ENCODE data around the gene SUN1. TPM values are rescaled to one million over a fixed set of nuclear protein-coding genes. Genes with fewer than 3 reads are reported as not detected.
"Not testable (repeated sequence)": the region's sequence is repeated elsewhere in the genome, so short reads cannot be mapped to it uniquely, and the experiment has no call there.

SUN1 gene
- total RNA-seq, 1 experiment from 2014 or later, result 109 TPM

DNA sequence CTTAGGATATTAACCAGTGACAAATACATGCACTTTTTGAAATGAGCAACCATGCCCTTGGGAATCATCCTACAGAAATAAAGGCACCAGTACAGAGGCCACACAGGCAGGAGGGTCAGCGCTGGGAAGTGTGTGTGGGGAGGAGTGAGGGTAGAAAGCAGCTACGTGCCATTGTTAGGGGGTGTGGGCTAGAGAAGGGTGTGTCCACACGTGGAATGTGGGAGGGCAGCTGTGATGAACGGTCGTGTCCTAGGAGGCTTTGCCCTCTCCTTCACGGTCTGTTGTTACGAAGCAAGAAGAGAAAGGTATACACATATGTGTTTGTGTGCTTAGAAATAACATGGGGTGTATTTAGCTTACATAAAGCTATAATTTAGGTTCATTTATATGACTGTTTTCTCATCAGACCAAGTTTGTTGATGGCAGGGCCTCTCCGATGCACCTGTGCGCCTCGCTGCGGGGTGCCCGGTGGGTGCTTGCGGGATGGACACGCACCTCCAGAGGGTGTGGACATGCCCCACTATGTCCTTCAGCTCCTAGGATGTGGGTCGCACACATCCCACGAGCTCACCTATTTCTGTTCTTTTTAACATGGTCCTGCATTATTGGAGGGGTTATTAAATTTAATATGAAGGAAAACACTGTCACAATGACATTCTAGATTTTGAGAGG, 27.2 kb downstream of the SUN1 start:
- no peak for DNase-seq
- Histone ChIP-seq H3K36me3 (peaks cover 78% of the 10 kb centered on the region), H3K9me3 (no peaks in the 10 kb centered on the region)

DNA sequence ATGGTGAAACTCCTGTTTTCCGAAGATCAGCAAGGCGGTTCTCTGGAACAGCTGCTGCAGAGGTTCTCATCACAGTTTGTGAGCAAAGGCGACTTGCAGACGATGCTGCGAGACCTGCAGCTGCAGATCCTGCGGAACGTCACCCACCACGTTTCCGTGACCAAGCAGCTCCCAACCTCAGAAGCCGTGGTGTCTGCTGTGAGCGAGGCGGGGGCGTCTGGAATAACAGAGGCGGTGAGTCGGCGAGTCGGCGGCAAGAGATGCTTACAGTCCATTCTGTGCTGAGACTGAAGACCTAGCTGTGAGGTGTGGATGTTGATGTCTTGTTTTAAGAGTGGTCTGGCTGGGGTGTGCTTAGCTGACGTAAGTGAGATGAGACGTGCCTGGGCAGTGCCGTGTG, 27.9 kb downstream of the SUN1 start:
- peaks cover 74% of the 10 kb centered on the region for H3K36me3 ChIP-seq
- no peak overlapping the region for H3K4me3 ChIP-seq
- no peak for DNase-seq
- H3K27me3 ChIP-seq, result no peaks in the 10 kb centered on the region
- no peaks in the 10 kb centered on the region for H3K9me3 ChIP-seq

More for the DNA sequence above, 27.2 kb downstream of the SUN1 start:
- no peaks in the 10 kb centered on the region for H3K27me3 ChIP-seq
- H3K4me3 ChIP-seq, result no peak overlapping the region

- no peaks in the 10 kb centered on the region for H3K27me3 ChIP-seq
- no peaks in the 10 kb centered on the region for H3K9me3 ChIP-seq
- DNase-seq, result no peak
- no peak overlapping the region for H3K4me3 ChIP-seq
- H3K36me3 ChIP-seq, result peaks cover 73% of the 10 kb centered on the region
Observed at GRCh38 chr7:861222-861621, 28.9 kb downstream of the SUN1 start.

DNA sequence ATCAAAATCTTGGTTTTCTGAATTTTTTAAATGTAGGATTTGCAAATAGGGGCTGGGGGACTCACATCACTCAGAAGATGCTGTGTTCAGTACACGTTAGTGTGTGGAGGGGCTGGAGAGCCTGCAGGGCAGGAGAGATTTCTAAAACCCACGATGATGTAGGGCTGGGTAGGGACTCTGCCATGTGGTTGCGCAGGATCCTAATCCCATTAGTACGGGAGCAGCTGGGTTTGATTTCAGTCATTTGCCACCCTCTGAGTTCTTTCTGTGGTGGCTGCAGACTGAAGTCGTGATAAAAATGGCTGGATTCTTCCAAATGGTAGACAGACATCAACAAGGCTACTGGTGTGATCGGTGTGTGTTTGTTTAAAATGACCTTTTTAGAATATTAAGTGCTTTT, 29.9 kb downstream of the SUN1 start:
- no peak for DNase-seq
- Histone ChIP-seq H3K36me3 (peaks cover 68% of the 10 kb centered on the region), H3K9me3 (no peaks in the 10 kb centered on the region), H3K27me3 (no peaks in the 10 kb centered on the region), H3K4me3 (no peak overlapping the region)

- H3K27me3 ChIP-seq, result no peaks in the 10 kb centered on the region
- H3K36me3 ChIP-seq, result peaks cover 68% of the 10 kb centered on the region
- no peak for DNase-seq
- no peak overlapping the region for H3K4me3 ChIP-seq
- no peaks in the 10 kb centered on the region for H3K9me3 ChIP-seq
Observed at GRCh38 chr7:863106-863505, 30.8 kb downstream of the SUN1 start.

DNA sequence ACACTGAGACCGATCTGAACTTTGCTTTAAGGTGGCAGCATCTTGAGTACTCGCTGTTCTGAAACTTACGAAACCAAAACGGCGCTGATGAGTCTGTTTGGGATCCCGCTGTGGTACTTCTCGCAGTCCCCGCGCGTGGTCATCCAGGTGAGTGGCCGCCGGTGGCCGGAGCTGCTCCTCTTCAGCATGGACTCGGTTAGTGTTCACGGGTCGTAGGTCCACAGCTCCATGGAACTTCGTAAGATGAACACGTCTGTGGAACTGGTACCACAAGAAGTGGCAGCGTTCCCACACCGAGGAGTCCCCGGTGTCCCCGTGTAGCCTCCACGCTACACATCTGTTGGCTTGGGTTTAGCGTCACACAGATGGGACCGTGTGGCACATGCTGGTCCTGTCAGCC, 33.6 kb downstream of the SUN1 start:
- H3K36me3 ChIP-seq, result peaks cover 52% of the 10 kb centered on the region
- no peak for DNase-seq
- no peaks in the 10 kb centered on the region for H3K9me3 ChIP-seq
- no peaks in the 10 kb centered on the region for H3K27me3 ChIP-seq
- no peak overlapping the region for H3K4me3 ChIP-seq

DNA sequence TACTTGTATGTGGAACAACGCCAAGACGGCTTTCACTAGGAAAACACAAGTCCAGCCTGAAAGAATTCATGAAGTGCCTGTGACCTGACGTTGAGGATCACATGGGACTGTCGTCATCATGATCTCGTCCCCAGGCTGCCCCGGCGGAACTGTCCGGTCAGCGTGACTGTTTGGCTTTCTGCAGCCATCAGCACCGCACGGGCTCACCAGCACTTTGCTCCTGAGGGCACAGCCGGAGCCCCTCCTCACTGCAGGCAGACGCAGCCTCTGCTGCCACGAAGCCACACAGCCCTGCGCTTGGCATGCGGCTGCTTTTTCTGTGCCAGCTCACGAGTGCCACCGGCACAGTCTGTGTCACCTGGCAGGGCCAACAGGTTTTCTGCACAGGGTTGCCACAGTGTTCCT, 34.7 kb downstream of the SUN1 start:
- DNase-seq, result no peak
- peaks cover 50% of the 10 kb centered on the region for H3K36me3 ChIP-seq
- no peak overlapping the region for H3K4me3 ChIP-seq

GRCh38 chr7:867406-868188, 35.3 kb downstream of the SUN1 start:
- H3K9me3 ChIP-seq, result no peaks in the 10 kb centered on the region
- no peak overlapping the region for H3K4me3 ChIP-seq
- H3K27me3 ChIP-seq, result no peaks in the 10 kb centered on the region
- H3K36me3 ChIP-seq, result peaks cover 49% of the 10 kb centered on the region
- DNase-seq, result peak; percentile 31

More for the DNA sequence above, 34.7 kb downstream of the SUN1 start:
- Histone ChIP-seq H3K27me3 (no peaks in the 10 kb centered on the region), H3K9me3 (no peaks in the 10 kb centered on the region)

DNA sequence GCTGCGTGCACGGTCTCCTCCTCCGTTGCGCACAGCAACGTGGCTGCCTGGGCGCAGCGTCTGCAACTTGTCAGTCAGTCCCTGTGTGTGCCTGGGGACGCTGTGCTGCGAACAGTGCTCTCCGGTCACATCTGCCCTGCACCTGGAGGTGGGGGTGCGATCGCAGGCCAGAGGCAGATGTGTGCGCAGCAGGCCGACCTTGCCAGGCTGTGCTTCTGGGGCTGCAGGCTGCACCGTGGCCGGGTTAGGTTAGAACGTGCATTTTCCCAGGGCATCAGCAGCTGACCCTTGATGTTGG, 35.9 kb downstream of the SUN1 start:
- Histone ChIP-seq H3K9me3 (no peaks in the 10 kb centered on the region), H3K27me3 (no peaks in the 10 kb centered on the region), H3K36me3 (peaks cover 52% of the 10 kb centered on the region), H3K4me3 (no peak overlapping the region)
- no peak for DNase-seq

DNA sequence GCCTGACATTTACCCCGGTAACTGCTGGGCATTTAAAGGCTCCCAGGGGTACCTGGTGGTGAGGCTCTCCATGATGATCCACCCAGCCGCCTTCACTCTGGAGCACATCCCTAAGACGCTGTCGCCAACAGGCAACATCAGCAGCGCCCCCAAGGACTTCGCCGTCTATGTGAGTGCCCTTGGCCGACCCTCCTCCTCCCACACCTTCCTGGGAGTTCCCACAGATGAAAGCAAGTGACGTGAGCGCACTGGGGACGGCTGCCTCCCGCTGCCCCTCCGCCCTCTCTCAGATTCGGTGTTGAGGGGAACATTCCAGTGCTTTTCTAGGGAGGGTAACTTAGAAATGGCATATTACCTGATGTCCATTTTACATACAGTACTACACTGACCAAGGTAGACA, 37.1 kb downstream of the SUN1 start:
- Histone ChIP-seq H3K36me3 (peaks cover 55% of the 10 kb centered on the region), H3K9me3 (no peaks in the 10 kb centered on the region), H3K4me3 (no peak overlapping the region), H3K27me3 (no peaks in the 10 kb centered on the region)
- DNase-seq, result no peak

DNA sequence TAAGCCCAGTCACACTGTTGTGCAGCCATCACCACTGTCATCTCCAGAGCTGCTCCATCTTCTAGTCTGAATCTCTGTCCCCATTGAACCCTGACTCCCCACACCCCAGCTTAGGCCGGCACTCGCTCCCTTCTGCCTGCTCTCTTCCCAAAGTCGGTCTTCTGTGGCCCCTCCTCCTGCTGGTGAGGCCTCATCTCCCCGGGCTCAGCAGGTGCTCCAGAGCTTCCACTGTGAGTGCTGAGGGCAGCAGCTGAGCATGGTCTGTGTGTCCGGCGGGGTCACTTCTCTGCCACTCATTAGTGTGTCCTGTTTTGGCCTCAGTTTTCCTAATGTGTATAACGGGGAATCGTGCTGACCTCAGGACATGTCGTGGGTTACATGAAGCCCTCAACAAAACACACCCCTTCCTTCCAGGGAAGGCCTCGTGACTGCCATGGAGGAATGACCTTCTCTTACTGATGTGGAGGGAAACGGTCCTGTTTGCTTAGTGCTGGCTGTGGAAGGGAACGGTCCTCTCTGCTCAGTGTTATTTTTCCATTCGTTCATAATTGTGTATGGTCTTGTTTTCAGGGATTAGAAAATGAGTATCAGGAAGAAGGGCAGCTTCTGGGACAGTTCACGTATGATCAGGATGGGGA, 39.7 kb downstream of the SUN1 start:
- Histone ChIP-seq H3K9me3 (no peaks in the 10 kb centered on the region), H3K36me3 (peaks cover 60% of the 10 kb centered on the region), H3K4me3 (no peak overlapping the region), H3K27me3 (no peaks in the 10 kb centered on the region)
- DNase-seq, result no peak

GRCh38 chr7:872685-873084, 40.4 kb downstream of the SUN1 start:
- not testable (repeated sequence) for H3K9me3 ChIP-seq, H3K4me3 ChIP-seq, DNase-seq, H3K27me3 ChIP-seq
- H3K36me3 ChIP-seq, result peaks cover 53% of the 10 kb centered on the region

GRCh38 chr7:873367-874002, 41.2 kb downstream of the SUN1 start:
- H3K27me3 ChIP-seq, result no peaks in the 10 kb centered on the region
- no peaks in the 10 kb centered on the region for H3K9me3 ChIP-seq
- no peak overlapping the region for H3K4me3 ChIP-seq
- peak; percentile 72 for DNase-seq
- peaks cover 53% of the 10 kb centered on the region for H3K36me3 ChIP-seq

DNA sequence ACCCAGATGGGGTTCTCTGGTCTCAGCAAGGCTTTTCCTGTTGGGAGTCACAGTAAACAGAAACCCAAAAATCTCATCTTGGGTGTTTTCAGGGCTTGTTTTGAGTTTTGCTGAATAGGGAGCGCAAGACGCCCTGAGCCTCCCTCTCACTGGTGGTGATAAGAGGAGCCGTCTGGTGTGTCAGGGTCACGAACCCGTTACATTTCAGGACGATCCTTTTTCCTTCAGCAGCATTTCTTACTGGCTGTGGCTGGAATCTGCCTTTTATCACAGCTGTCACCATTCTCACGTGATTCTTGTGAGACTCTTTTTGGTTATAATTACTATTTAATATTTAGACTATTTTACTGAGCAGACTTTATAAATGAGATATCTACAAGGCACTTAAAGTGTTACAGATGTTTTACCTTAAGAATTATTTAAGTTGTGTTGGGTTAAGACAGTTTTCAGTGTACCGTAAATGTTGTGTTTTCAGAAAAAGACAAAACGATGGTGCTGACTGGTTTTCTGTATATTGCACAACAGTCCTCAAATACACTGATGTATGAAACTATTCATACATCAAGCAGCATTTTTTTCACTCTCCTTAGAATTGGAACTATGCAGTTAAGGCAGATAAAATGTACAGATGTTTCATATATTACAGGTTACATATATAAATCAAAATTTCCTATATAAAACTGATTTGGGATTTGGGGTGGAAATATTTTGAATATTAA, 41.9 kb downstream of the SUN1 start:
- Histone ChIP-seq H3K4me3 (no peak overlapping the region), H3K9me3 (no peaks in the 10 kb centered on the region), H3K36me3 (peaks cover 58% of the 10 kb centered on the region), H3K27me3 (no peaks in the 10 kb centered on the region)
- DNase-seq, result no peak

DNA sequence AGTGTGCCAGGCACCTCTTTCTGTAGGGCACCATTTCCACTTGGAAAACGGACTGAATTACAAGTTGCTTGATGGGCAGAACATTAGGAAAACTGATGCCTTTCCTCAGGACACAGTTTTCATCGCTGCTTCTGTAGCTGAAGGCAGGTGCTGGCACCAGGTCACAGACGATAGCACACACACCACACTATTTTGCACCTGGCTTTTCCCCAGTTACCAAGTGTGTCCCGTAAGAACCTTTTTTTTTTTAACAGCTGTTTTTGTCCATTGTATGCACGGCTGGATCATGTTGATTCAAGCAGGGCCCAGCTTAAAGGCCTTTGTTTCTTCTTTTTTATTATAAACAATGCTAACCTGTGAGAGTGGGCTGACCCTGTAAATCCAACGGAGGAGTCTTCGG, 42.8 kb downstream of the SUN1 start:
- DNase-seq, result no peak
- Histone ChIP-seq H3K9me3 (no peaks in the 10 kb centered on the region), H3K36me3 (peaks cover 52% of the 10 kb centered on the region), H3K27me3 (no peaks in the 10 kb centered on the region), H3K4me3 (no peak overlapping the region)

- Histone ChIP-seq H3K36me3 (peaks cover 52% of the 10 kb centered on the region), H3K27me3 (no peaks in the 10 kb centered on the region), H3K4me3 (peak overlapping the region; percentile 44), H3K9me3 (no peaks in the 10 kb centered on the region)
- DNase-seq, result no peak
Observed at GRCh38 chr7:875476-876076, 43.3 kb downstream of the SUN1 start.
